H1 (cell line): ENCODE data around the gene LRPPRC. TPM values are rescaled to one million over a fixed set of nuclear protein-coding genes. Genes with fewer than 3 reads are reported as not detected.

Experiments
- E2F6 ChIP-seq: IDR thresholded peaks from 2 replicates; pipeline ENCODE4 v1.6.1; 2012; ENCODE audit warnings: inconsistent platforms
- POLR2AphosphoS5 ChIP-seq: IDR thresholded peaks from 2 replicates; pipeline ENCODE4 v1.6.1; 2011; ENCODE audit warnings: low read depth, low read length
- TCF12 ChIP-seq: IDR thresholded peaks from 2 replicates; pipeline ENCODE4 v1.6.1; 2011; ENCODE audit warnings: low read depth, mild to moderate bottlenecking, low read length
- polyA plus RNA-seq, 7 experiments: library from polyadenylated mRNA; depleted of rRNA in 3 of 7; stranded (reverse) in 5 of 7; unstranded in 2 of 7; fragments of >200 nt in 5 of 7; fragments of 200-250 nt in 2 of 7; gene quantifications; 1 replicate in 5 of 7; 2 replicates in 1 of 7; 4 replicates in 1 of 7; pipeline versions ENCODE4 v1.2.1 to v1.2.3, GENCODE V29; 2011 to 2013; ENCODE audit warnings: missing spikeins in 2 of 7, mixed read lengths in 2 of 7
- total RNA-seq: library from RNA; stranded (reverse); fragmentation: NEBNext Ultra II Directional; extraction: Animal tissue kit (Norgen Biotek cat#: 25700); gene quantifications from 2 replicates; pipeline ENCODE4 v1.2.1, GENCODE V29; 2021

The LRPPRC gene
- total and polyA plus RNA-seq, 2 of the 8 experiments (the other 6 are each of a cell fraction or from before 2014, with no cell fraction given): 43.4 to 167 TPM

GRCh38 chr2:43950383-43951008, 45.3 kb downstream of the LRPPRC start (continued):
- TF ChIP-seq E2F6: no peak
- TF ChIP-seq POLR2AphosphoS5: no peak
- TF ChIP-seq TCF12: no peak
- TF ChIP-seq, all 59 proteins: peak for 0
